ENCODE results near the gene LRRC23.

The LRRC23 gene

DNA sequence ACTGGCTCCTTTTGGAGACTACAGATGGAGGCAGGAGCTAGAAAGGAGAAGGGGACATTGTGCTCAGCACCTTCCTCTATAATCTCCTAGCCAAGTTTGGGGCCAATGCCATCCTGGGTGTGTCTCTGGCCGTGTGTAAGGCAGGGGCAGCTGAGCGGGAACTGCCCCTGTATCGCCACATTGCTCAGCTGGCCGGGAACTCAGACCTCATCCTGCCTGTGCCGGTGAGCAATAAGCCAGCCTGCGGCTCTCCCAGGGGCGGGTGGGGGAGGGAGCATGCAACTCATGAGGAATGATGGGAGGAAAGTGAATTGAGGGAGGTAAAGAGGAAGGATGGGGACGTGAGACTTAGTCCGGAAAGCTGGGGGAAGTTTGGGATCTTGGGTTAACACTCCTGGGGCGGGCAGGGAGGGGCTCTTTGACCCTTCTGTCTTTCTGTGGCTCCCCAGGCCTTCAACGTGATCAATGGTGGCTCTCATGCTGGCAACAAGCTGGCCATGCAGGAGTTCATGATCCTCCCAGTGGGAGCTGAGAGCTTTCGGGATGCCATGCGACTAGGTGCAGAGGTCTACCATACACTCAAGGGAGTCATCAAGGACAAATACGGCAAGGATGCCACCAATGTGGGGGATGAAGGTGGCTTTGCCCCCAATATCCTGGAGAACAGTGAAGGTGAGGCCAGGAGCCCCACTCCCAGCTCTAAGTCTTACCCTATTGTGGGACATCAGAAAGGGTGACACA, 13.0 kb downstream of the LRRC23 start:
- TF ChIP-seq, protein P1, sequence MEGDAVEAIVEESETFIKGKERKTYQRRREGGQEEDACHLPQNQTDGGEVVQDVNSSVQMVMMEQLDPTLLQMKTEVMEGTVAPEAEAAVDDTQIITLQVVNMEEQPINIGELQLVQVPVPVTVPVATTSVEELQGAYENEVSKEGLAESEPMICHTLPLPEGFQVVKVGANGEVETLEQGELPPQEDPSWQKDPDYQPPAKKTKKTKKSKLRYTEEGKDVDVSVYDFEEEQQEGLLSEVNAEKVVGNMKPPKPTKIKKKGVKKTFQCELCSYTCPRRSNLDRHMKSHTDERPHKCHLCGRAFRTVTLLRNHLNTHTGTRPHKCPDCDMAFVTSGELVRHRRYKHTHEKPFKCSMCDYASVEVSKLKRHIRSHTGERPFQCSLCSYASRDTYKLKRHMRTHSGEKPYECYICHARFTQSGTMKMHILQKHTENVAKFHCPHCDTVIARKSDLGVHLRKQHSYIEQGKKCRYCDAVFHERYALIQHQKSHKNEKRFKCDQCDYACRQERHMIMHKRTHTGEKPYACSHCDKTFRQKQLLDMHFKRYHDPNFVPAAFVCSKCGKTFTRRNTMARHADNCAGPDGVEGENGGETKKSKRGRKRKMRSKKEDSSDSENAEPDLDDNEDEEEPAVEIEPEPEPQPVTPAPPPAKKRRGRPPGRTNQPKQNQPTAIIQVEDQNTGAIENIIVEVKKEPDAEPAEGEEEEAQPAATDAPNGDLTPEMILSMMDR (IDR thresholded peaks at IDR 0.05; ENCODE audit: low read depth, low read length, missing control alignments), result no peak
- H3K4me3 ChIP-seq (replicated peaks; ENCODE audit: low read depth, low read length), result no peak overlapping the region
- no peak for DNase-seq (ENCODE audit: extremely low read depth, low read depth)

DNA sequence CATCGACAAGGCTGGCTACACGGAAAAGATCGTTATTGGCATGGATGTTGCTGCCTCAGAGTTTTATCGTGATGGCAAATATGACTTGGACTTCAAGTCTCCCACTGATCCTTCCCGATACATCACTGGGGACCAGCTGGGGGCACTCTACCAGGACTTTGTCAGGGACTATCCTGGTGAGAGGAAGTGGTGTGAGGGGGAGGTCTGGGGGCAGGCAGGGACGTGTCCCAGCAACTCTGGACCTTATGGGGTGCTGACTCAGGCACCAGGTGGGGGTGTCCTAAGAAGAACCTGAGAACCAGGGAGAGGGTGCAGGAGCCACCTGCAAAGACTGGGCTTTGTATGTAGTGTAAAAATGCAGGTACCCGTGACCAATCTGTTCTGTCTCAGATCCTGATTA, 15.0 kb downstream of the LRRC23 start:
- H3K4me3 ChIP-seq (replicated peaks; ENCODE audit: low read depth, low read length), result no peak overlapping the region
- TF ChIP-seq, protein P1 (IDR thresholded peaks at IDR 0.05; ENCODE audit: low read depth, low read length, missing control alignments), result peak; percentile 9
- no peak for DNase-seq (ENCODE audit: extremely low read depth, low read depth)

DNA sequence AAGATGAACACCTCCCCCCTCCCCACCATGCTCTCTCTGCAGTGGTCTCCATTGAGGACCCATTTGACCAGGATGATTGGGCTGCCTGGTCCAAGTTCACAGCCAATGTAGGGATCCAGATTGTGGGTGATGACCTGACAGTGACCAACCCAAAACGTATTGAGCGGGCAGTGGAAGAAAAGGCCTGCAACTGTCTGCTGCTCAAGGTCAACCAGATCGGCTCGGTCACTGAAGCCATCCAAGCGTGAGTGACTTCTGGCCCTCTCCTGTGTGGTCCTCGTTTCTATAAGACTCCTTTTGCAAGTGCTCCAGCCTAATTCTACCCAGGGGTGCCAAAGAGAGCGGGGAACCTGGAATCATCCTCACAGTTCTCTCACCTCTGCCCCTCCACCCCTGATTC, 16.9 kb downstream of the LRRC23 start:
- no peak for DNase-seq (ENCODE audit: extremely low read depth, low read depth)
- TF ChIP-seq, protein P1 (IDR thresholded peaks at IDR 0.05; ENCODE audit: low read depth, low read length, missing control alignments), result no peak
- H3K4me3 ChIP-seq (replicated peaks; ENCODE audit: low read depth, low read length), result no peak overlapping the region

DNA sequence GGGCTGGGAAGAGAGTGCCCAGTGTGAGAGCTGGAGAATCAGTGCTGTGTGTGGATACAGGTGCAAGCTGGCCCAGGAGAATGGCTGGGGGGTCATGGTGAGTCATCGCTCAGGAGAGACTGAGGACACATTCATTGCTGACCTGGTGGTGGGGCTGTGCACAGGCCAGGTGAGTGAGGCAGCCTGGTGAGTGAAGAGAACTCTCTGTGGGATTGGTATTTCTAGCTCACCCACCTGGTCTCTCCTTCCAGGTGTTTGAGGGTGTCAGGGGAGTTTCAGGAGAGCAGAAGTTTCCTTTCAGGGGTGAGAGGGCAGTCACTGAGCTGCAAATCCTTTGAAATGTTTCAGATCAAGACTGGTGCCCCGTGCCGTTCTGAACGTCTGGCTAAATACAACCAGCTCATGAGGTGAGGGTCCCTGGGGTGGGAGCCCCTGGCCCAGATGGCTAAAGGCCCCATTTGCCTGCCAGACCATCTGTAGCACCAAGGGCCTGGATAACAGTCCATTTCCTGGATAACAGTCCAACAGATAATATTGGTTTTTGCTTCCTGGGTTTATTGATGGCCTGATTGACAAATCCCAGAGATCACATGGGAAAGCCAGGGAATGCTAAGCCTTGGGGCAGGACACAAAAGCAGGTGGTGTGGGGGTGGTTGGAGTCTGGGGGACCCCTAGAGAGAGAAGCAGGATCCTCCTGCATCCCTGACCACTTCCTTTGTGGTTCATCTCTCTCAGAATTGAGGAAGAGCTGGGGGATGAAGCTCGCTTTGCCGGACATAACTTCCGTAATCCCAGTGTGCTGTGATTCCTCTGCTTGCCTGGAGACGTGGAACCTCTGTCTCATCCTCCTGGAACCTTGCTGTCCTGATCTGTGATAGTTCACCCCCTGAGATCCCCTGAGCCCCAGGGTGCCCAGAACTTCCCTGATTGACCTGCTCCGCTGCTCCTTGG, 17.6 kb downstream of the LRRC23 start:
- TF ChIP-seq, protein P1 (IDR thresholded peaks at IDR 0.05; ENCODE audit: low read depth, low read length, missing control alignments), result no peak
- no peak for DNase-seq (ENCODE audit: extremely low read depth, low read depth)
- H3K4me3 ChIP-seq (replicated peaks; ENCODE audit: low read depth, low read length), result no peak overlapping the region

DNA sequence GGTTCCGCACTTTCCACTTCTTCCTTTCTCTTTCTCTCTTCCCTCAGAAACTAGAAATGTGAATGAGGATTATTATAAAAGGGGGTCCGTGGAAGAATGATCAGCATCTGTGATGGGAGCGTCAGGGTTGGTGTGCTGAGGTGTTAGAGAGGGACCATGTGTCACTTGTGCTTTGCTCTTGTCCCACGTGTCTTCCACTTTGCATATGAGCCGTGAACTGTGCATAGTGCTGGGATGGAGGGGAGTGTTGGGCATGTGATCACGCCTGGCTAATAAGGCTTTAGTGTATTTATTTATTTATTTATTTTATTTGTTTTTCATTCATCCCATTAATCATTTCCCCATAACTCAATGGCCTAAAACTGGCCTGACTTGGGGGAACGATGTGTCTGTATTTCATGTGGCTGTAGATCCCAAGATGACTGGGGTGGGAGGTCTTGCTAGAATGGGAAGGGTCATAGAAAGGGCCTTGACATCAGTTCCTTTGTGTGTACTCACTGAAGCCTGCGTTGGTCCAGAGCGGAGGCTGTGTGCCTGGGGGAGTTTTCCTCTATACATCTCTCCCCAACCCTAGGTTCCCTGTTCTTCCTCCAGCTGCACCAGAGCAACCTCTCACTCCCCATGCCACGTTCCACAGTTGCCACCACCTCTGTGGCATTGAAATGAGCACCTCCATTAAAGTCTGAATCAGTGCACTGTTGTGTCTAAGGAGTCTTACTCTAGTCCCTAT, 18.5 kb downstream of the LRRC23 start:
- DNase-seq (ENCODE audit: extremely low read depth, low read depth), result no peak
- TF ChIP-seq, protein P1 (IDR thresholded peaks at IDR 0.05; ENCODE audit: low read depth, low read length, missing control alignments), result no peak
- H3K4me3 ChIP-seq (replicated peaks; ENCODE audit: low read depth, low read length), result no peak overlapping the region

DNA sequence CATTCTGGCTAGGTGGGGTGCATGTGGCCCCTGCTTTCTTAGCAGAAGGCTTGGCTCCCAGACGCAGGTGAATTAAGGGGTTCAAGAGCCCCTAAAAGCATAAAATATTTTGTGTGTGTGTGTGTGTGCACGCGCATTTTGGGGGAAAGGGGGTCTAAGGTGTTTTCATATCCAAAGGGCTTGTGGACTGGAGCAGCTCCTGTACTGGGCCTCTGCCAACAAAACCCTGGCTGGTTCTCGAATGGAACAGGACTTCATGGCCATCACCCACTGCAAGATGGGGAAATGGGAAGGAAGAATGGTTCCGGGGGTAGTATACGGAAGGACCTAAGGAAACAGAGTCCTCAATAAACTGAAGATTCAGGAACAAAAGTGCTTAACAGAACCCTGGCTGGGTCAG, 19.2 kb downstream of the LRRC23 start:
- no peak overlapping the region for H3K4me3 ChIP-seq (replicated peaks; ENCODE audit: low read depth, low read length)
- TF ChIP-seq, protein P1 (IDR thresholded peaks at IDR 0.05; ENCODE audit: low read depth, low read length, missing control alignments), result no peak
- no peak for DNase-seq (ENCODE audit: extremely low read depth, low read depth)
